Thymus (tissue), 11 donors: ENCODE results near the gene NGFR. TPM values are rescaled to one million over a fixed set of nuclear protein-coding genes. Genes with fewer than 3 reads are reported as not detected.

Source experiments
- DNase-seq, 9 donors: peaks; one replicate each; pipeline ENCODE4 v3.0.0-alpha.2; 2013; ENCODE audit warnings: low spot score in 9 of 9, low read depth in 6 of 9, missing footprints in 1 of 9
- H3K27ac ChIP-seq, 2 donors: one replicate each; pipeline ENCODE4 v1.5.1; 2013; ENCODE audit warnings: control low read depth in 1 of 2, low read depth in 1 of 2, low read length in 1 of 2, mild to moderate bottlenecking in 1 of 2, moderate library complexity in 1 of 2
- H3K27me3 ChIP-seq, 2 donors: one replicate each; pipeline ENCODE4 v1.5.1; 2013; ENCODE audit warnings: low read length in 1 of 2; ENCODE audit not compliant: control insufficient read depth in 2 of 2, insufficient read depth in 1 of 2
- H3K36me3 ChIP-seq, 2 donors: one replicate each; pipeline ENCODE4 v1.5.1; 2013; ENCODE audit warnings: low read length in 1 of 2, mild to moderate bottlenecking in 1 of 2, moderate library complexity in 1 of 2; ENCODE audit not compliant: control insufficient read depth in 2 of 2, insufficient read depth in 2 of 2
- H3K4me1 ChIP-seq, 2 donors: one replicate each; pipeline ENCODE4 v1.5.1; 2013; ENCODE audit warnings: low read length in 2 of 2; ENCODE audit not compliant: control insufficient read depth in 2 of 2, insufficient read depth in 2 of 2
- H3K4me3 ChIP-seq, 2 donors: one replicate each; pipeline ENCODE4 v1.5.1; 2013; ENCODE audit warnings: low read length in 2 of 2, control low read depth in 1 of 2, mild to moderate bottlenecking in 1 of 2
- H3K9me3 ChIP-seq, 2 donors: one replicate each; pipeline ENCODE4 v1.5.1; 2013; ENCODE audit warnings: low read length in 1 of 2, mild to moderate bottlenecking in 1 of 2; ENCODE audit not compliant: control insufficient read depth in 2 of 2, insufficient read depth in 1 of 2
- WGBS: extraction: QIAGEN DNeasy Blood & Tissue Kit; methylation state at CpG from one replicate; pipeline ENCODE4 v1.1.7; 2013; 5-methylcytosine and 5-hydroxymethylcytosine counted together
- polyA plus RNA-seq: library from polyadenylated mRNA; stranded (reverse); fragments of 200-250 nt; gene quantifications from one replicate; pipeline ENCODE4 v1.2.3, GENCODE V29; 2013
- total RNA-seq: library from RNA; stranded (reverse); fragments of 120-200 nt; gene quantifications from one replicate; pipeline ENCODE4 v1.2.4, GENCODE V29; 2013
- donor health status: healthy.

The NGFR gene
- total and polyA plus RNA-seq, 2 donors = 1.9 to 5.0 TPM

DNA sequence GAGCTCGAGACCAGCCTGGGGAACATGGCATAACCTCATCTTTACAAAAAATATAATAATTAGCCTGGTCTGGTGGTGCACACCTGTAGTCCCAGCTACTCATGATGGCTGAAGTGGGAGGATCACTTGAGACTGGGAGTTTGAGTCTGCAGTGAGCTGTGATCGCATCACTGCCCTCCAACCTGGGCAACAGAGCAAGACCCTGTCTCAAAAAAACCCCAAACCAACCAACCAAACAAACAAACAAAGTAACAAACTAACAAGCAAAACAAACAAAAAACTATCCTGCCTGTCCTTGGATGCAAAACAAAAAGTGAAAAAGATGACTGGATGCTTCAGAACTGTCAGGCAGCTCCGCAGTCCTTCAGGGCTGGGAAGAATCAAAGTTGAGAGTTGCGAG is 5.7 kb upstream of the NGFR start:
- no peaks in the 10 kb centered on the region for H3K36me3 ChIP-seq
- peaks cover 0 to 11% of the 10 kb centered on the region in 2 donors for H3K4me1 ChIP-seq
- 92% methylated on average over 4 of the region's 4 CpGs for WGBS
- no peaks in the 10 kb centered on the region for H3K9me3 ChIP-seq
- no peak overlapping the region for H3K4me3 ChIP-seq
- H3K27me3 ChIP-seq = peaks cover 4 to 93% of the 10 kb centered on the region in 2 donors
- H3K27ac ChIP-seq = no peak overlapping the region
- DNase-seq = no peak

DNA sequence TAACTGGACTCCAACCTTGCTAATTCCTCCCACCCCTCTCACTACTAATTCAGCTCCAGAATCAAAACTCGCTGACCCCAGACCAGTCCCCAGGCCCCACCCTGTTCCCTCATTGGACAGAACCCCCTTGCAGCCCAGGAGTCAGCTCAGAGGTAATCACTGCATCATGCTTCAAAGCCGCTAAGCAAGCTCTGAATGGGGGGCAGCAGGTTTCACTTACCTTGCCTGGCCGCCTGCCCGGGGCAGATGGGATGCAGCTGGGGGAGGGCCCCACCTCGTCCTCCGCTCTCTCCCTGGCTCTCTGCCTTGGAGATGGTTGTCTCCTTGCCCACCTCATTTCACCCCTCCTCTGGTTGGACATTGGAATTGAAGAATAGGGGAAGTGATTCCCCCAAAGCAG is 4.8 kb upstream of the NGFR start:
- Histone ChIP-seq H3K4me3 (no peak overlapping the region), H3K9me3 (no peaks in the 10 kb centered on the region), H3K27me3 (peaks cover 12 to 92% of the 10 kb centered on the region in 2 donors), H3K36me3 (no peaks in the 10 kb centered on the region), H3K27ac (no peak overlapping the region), H3K4me1 (peaks cover 5 to 15% of the 10 kb centered on the region in 2 donors)
- 93% methylated on average over 6 of the region's 6 CpGs for WGBS
- DNase-seq = no peak

DNA sequence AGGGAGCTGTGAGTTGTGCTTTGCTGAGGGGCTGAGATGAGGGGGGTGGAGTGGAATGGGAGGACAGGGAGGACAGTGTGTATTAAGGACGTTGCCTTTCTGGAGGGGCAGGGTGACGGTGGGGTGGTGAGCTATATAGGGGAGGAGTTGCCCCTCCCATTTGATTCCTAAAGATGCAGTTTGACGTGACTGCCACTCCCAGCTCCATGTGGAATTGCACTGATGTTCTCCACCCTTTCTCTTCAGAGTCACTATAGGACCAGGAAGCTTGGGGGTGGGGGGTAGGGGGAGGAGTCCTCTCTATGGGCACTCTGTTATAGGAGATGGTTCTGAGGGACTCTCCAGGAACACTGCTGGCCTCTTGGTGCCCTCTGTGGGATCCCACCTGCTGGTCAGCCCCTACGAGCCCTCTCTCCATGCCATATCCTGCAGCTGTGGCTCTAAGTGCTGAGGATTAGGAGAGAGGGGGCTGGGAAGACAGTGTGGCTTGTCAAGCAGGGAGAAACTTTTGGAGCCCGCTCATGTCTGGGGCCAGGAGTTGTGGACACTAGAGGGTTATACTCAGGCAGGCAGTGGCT is 3.8 kb upstream of the NGFR start:
- no peaks in the 10 kb centered on the region for H3K9me3 ChIP-seq
- H3K27ac ChIP-seq = no peak overlapping the region
- no peak overlapping the region for H3K4me3 ChIP-seq
- H3K27me3 ChIP-seq = peaks cover 20 to 92% of the 10 kb centered on the region in 2 donors
- WGBS = 86% methylated on average over 5 of the region's 5 CpGs
- DNase-seq = no peak
- H3K4me1 ChIP-seq = peaks cover 8 to 19% of the 10 kb centered on the region in 2 donors
- no peaks in the 10 kb centered on the region for H3K36me3 ChIP-seq

DNA sequence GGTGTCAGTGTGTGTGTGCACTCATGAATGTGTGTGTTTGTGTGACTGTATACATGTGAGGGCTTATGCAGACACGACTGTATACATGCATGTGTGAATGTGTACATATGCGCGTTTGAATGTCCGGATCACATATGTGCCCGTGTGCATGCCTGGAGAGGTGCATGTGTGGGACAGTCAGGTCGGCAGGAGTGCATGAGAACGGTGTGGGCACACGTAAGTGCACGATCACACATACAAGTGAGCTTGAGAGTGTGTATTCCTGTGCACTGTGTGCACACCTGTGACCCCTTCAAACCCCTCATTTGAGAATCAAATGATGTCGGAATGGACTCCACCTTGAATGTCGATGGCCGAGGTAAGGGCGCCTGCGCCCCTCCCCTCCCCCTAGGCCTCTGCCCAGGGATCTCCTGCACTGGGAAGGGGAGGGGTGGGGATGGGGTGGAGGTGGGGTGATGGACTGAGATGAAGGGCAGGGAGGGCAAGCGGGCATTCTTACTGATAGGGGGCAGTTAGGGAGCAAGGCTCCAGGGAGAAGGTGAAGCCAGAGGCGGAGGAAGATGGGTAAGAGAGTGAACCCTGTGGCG is 601 bp upstream of the NGFR start:
- no peak overlapping the region for H3K27ac ChIP-seq
- H3K36me3 ChIP-seq = no peaks in the 10 kb centered on the region
- peaks cover 12 to 28% of the 10 kb centered on the region in 2 donors for H3K4me1 ChIP-seq
- peaks cover 47 to 97% of the 10 kb centered on the region in 2 donors for H3K27me3 ChIP-seq
- DNase-seq = no peak
- 67% methylated on average over 17 of the region's 17 CpGs for WGBS
- peak overlapping the region in 1 of 2 donors; percentile 52 for H3K4me3 ChIP-seq
- H3K9me3 ChIP-seq = no peaks in the 10 kb centered on the region

DNA sequence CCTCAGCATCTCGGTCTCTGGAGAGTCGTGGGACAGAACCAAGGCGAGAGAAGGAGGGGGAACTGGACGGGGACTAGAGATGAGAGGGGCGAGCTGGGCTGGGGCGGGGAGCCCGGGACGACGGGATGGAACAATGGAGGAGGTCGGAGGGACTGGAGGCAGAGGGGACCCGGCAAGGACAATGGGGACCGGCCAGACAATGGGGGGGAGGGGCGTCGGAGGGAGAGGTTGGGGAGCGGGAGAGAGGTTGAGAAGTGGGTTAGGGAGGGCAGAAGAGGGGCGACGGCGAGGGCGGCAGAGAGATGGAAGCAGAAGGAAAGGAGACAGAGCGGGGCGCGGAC is 719 bp downstream of the NGFR start:
- no peak for DNase-seq
- peak overlapping the region in 1 of 2 donors; percentile 52 for H3K4me3 ChIP-seq
- H3K9me3 ChIP-seq = no peaks in the 10 kb centered on the region
- H3K4me1 ChIP-seq = peaks cover 12 to 31% of the 10 kb centered on the region in 2 donors
- H3K36me3 ChIP-seq = no peaks in the 10 kb centered on the region
- H3K27ac ChIP-seq = no peak overlapping the region
- peaks cover 51 to 97% of the 10 kb centered on the region in 2 donors for H3K27me3 ChIP-seq
- WGBS = 3% methylated on average over 22 of the region's 22 CpGs

DNA sequence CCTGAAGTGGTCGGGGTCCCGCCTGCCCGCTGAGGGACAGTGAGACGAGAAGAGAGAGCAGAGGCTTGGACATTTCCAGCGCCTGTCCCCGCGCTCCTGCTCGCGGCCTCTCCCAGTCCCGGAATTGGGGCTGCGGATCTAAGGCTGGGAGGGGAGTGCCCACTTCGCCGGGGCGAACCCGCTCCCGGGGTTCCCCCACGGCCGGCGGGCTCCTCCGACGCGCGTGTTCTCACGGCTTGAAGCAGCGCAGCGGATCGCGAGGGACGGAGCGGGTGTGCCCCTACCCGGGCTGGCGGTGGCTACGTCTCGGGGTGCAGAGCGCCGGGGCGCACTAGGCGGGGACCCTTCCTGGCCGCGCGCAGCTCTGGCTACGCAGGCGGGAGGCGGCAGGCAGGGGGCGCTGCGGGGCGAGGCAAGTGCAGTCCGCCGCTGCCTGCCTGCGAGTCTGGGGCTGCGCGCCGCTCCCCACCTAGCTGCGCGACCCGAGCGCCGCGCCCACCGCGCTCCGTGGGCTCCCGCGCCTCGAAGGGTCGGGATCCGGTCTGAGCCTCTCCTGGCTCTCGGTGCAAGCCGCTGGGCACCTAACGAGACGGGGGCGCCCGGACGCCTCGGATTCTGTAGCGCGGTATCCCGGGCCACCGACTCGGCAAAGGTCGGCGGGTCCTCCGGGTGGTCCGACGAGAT is 1.2 kb downstream of the NGFR start:
- Histone ChIP-seq H3K27ac (no peak overlapping the region), H3K4me3 (peak overlapping the region in 1 of 2 donors; percentile 32), H3K4me1 (peaks cover 12 to 34% of the 10 kb centered on the region in 2 donors), H3K36me3 (no peaks in the 10 kb centered on the region), H3K9me3 (no peaks in the 10 kb centered on the region), H3K27me3 (peaks cover 51 to 97% of the 10 kb centered on the region in 2 donors)
- peak in 8 of 9 donors; percentile 13 to 82 (median 65) for DNase-seq
- 2% methylated on average over 85 of the region's 85 CpGs for WGBS

DNA sequence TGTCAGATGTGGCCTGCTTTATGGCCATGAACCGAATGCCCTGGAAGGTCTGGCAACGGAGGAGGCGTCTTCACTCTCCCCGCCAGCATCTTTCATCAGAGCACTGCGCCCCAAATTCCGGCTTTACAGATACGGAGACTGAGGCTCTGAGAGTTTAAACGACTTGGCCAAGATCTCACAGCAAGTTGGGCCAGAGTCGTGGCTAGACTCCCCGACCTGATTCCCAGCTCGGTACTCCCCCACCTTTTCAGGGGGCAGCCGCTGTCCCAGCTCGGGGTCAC is 1.7 kb downstream of the NGFR start:
- Histone ChIP-seq H3K4me3 (peak overlapping the region in 1 of 2 donors; percentile 32), H3K36me3 (no peaks in the 10 kb centered on the region), H3K9me3 (no peaks in the 10 kb centered on the region), H3K27me3 (peaks cover 51 to 97% of the 10 kb centered on the region in 2 donors), H3K4me1 (peaks cover 12 to 37% of the 10 kb centered on the region in 2 donors), H3K27ac (no peak overlapping the region)
- no peak for DNase-seq
- 4% methylated on average over 13 of the region's 13 CpGs for WGBS

DNA sequence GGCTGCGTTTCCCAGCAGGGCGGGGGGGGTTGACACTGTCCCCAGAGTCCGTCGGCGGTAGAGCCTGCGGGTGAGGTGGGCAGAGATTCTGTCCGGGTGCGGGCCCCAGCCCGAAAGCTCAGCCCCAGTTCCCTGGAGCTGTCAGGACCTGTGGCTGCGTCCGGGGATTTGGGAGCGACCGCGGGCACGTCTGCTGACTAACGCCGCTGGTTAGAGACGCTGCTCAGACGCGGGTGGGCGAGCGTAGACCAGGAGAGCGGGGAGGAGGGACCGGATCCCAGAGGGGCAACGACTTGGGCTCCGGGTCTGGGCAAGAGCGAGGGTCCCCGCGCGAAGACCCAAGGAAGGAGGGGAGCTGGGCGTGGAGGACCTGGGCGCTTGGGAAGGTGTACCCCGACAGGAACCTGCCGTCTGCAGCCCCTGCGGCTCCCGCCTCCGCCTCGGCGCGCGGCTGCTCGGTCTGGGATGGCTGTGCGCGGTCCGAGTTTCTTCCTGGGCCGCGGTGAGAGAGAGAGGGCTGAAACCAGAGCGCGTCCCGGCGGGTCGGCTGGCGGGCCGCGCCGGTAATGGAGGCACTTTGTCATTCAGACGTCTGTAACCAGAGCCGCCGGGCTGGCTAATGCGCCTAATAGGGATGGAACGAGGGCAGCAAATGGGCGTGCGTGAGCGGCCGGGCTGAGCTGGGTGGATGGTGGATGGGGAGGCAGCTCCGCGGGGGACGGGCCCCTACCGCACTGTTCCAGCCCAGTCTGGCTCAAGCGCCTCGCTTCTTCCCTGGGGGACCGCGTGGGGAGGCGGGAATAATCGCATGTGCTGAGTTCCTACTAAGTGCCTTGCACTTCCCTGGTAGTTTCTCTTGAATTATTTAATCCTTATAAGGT is 2.3 kb downstream of the NGFR start:
- no peak for DNase-seq
- H3K4me1 ChIP-seq = peaks cover 12 to 38% of the 10 kb centered on the region in 2 donors
- peaks cover 51 to 99% of the 10 kb centered on the region in 2 donors for H3K27me3 ChIP-seq

More for the DNA sequence above, 2.3 kb downstream of the NGFR start:
- Histone ChIP-seq H3K4me3 (peak overlapping the region in 1 of 2 donors; percentile 15), H3K36me3 (no peaks in the 10 kb centered on the region), H3K27ac (no peak overlapping the region), H3K9me3 (no peaks in the 10 kb centered on the region)
- WGBS = 2% methylated on average over 75 of the region's 75 CpGs
